Lower leg skin (tissue), 3 donors: ENCODE data around the gene HTR3E.

Source experiments
- POLR2A ChIP-seq, 2 donors: fragments of 450-650 bp; IDR thresholded peaks; one replicate each; pipeline ENCODE4 v1.6.1; 2016 to 2017; ENCODE audit warnings: antibody characterized with exemption in 2 of 2, mild to moderate bottlenecking in 1 of 2, moderate library complexity in 1 of 2
- TF ChIP-seq, protein P1 (sequence below), 3 donors: fragments of 450-650 bp; IDR thresholded peaks; one replicate each; pipeline ENCODE4 v1.5.1; 2016; ENCODE audit warnings: antibody characterized with exemption in 3 of 3, mild to moderate bottlenecking in 3 of 3, moderate library complexity in 2 of 3

DNA sequence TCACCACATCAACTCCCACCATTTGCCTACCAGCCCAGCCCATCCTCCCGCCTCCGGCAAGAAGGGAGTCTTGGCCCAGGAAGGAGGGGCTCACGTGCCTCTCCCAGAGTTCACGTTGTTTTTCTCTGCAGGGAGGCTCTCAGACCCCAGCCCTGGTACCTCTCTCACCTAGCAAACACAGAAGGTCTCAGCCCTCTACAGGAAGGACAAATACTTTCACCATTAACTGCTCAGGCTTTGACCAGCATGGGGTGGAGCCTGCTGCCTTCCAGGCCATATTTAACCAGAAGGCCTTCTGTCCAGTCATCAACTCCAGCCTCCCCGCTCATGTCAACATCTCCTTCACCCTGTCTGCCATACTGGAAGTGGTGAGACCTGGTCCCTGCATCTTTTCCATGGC lies 19.0 kb upstream of the HTR3E start:
- TF ChIP-seq, protein P1, sequence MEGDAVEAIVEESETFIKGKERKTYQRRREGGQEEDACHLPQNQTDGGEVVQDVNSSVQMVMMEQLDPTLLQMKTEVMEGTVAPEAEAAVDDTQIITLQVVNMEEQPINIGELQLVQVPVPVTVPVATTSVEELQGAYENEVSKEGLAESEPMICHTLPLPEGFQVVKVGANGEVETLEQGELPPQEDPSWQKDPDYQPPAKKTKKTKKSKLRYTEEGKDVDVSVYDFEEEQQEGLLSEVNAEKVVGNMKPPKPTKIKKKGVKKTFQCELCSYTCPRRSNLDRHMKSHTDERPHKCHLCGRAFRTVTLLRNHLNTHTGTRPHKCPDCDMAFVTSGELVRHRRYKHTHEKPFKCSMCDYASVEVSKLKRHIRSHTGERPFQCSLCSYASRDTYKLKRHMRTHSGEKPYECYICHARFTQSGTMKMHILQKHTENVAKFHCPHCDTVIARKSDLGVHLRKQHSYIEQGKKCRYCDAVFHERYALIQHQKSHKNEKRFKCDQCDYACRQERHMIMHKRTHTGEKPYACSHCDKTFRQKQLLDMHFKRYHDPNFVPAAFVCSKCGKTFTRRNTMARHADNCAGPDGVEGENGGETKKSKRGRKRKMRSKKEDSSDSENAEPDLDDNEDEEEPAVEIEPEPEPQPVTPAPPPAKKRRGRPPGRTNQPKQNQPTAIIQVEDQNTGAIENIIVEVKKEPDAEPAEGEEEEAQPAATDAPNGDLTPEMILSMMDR (IDR thresholded peaks at IDR 0.05) = no peak
- TF ChIP-seq POLR2A (IDR thresholded peaks at IDR 0.05) = no peak
